GM10847 (cell line): Measurements from ENCODE around the gene AKAP7.

ENCODE experiments used
- POLR2A ChIP-seq: IDR thresholded peaks from 2 replicates; pipeline ENCODE4 v1.6.1; 2011; ENCODE audit not compliant: insufficient read length; ENCODE audit errors: extremely low read depth

The AKAP7 gene

DNA sequence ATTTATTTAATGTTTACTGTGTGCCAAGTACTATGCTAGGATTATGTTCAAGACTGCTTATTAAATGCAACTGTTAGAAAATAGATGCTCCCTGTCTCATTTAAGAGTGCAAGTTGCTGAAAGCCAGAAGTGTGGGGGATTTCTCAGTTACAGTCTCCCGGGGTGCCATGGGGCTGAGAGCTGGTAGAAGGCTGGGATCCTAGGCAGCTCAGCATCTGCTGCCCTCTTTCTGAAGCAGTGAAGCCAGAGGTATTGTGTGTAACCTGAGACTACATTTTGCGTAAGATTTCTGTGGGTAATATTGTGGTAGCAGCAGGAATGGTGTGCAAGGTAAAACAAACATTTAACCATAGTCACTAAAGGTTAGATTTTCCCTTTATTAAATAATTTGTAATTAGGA lies 120.6 kb downstream of the AKAP7 start:
- no peak for TF ChIP-seq POLR2A

DNA sequence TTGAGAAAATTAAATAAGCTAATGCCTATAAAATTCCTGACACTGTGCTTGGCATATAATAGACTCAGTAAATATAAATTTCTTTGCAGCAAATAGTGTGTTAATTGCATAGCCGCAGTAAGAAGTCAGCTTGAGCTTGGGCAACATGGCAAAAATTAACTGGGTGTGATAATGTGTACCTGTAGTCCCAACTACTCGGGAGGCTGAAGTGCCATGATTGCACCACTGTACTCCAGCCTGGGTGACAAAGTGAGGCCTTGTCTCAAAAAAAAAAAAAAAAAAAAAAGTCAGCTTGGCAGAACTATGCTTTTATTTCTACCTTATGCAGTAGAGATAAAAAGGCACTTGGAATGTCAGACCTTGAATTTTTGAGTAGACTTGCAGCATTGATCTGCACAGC lies 121.8 kb downstream of the AKAP7 start:
- TF ChIP-seq POLR2A = no peak

DNA sequence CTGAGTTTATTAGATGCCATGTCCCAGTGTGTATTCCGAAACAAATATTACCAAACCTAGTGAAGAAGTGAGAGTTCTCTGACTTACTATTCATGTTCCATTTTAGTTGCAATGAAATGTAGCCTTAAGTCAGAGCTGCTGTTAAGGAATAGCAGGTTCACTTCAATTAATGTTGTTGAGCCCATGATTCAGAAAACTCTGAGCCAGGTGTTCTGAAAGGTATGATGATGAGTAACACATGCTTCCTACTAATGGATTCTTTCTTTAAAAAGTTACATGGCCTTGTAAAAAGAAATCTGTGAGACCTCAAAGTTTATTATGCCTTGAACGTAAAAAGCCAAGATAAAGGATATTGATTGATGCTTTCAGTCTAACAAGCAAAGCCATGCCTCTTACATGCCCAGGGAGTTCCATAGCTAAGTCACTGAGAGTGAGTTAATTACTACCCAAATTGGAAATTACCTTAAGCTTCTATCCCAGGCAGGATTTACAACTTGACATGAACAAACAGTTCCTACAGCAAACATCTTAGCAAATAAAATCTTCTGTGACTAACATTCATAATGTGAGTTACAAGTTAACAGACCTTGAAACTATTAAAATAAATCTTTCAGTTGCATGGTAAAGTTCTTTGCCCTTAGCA lies 122.9 kb downstream of the AKAP7 start:
- no peak for TF ChIP-seq POLR2A

DNA sequence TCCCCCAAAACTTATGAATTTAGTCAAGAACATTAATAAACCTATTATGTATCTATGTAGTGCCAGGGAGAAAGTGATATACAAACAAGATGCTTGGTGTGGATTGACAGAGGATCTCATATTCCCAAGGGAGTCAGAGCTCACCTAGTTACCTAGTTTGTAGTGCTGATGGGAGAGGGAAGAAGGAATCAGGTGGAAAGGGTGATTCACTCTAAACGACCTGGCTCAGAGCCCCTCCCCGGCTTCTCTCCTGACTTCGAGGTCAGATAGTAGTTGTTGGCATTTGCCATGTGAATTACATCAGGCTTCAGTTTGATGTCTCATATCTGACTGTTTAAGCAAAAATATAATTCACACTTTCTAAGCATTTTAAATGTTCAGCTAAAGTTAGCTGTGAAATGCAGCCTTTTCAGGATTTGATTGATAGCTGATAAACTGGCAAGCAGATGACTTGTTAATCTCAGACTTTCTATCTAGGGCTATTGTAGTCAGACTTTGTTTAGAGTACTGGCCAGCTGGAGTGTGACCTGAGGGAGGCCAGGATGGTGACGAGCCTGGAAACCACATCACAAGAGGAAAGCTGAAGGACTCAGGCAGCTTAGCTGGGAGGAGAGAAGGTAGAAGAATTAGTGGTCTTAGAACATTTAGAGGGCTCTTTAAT lies 123.7 kb downstream of the AKAP7 start:
- TF ChIP-seq POLR2A = no peak

DNA sequence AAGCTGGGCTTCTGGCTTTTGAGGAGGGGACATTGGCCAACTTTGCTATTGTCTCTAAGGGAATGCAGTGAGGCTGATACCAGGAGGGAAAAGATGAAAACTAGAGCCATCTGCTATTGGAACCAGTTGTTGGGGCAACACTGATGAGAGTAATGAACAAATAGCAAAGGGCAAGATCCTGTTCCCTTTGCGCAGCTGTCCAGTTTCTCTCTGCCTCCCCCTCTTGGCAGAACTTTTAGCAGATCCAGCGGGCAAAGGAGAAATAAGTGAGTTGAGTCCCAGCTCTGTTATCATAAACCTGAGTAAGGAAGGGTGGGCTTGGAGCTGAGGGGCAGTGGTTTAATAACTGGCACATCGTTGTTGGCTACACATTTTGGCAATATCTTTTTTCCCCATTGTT lies 126.8 kb downstream of the AKAP7 start:
- TF ChIP-seq POLR2A = no peak

DNA sequence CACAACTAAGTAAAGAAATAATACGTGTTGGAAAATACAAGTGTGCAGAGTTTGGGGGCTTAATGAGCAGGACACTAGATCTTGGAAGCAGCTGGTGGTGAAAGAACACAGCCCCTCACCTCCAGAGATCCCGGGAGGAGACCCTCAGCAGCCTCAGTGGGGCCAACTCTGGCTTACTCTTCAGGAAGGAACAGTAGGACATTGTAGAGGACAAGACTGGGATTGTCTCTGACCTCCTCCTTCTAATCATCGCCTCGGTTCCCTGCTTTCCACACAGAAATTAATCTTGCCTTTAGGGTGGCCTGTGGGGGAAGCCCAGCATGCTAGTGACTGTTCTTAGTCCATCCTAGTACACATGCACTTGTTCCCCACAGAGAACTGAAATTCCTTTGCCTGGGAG lies 130.7 kb downstream of the AKAP7 start:
- TF ChIP-seq POLR2A = no peak

DNA sequence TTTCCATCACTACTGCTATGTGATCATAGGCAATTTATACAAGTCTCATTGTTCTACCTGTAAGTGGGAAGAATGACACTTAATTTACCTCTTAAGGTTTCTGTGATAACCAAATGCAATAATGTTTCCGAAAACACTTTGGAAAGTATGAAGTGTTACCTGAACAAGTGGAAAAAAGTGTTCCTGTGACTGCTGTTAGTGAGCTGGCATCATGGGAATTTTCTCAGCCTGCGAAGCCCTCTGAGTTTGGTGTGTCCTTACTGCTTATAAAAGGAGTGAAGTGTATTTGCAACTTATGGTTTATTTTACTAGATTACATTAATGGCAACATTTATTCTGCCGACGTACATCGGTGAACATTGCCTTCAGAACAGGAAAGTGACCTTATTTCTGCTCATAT lies 133.0 kb downstream of the AKAP7 start:
- no peak for TF ChIP-seq POLR2A

DNA sequence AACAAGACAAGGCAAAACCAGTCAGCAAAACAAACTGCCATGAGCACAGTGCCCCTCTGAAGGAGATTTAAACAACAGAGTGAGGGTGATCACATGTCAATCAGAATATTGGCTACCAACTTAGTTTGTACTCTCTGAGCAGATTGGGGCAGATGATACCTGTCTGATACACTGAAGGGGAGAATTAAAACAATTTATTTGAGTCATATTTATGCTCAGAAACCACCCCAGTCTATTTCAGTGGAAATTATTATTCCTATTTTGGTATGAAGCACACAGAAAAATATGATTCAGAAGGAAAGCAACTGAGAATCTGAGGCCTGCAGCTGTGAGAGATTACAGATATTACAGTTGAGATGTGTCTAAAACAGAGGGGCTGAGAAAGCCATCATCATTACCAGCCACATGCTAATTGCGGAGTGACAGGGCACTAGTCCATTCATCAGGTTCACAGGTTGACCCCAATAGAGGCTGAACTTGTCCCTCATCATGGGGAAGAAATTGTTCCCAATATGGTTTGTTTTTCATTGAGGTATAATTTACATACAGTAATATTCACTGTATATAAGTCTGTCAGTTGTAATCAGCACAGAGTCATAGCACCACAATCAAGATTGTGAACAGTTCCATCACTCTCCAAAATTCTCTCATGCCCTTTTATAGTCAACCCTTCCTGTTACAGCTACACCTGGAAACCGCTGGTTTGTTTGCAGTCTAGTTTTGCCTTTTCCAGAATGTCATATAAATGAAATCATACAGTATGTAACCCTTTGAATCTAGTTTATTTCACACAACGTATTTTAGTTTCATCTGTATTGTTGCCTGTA lies 134.5 kb downstream of the AKAP7 start:
- no peak for TF ChIP-seq POLR2A

DNA sequence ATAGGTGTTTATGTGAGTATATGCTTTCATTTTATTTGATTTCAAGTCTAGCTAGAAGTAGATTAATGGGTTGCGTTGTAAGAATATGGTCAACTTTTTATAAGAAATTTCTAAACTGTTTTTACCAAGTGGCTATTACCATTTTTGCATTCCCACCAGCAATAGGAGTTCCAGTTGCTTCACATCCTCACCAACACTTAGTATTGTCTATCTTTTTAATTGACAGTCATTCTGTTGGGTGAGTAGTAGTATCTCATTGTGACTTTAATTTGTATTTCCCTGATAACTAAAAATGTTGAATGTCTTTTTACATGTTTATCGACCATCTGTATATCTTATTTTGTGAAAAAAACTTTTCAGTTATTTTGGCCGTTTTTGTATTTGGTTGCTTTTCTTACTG lies 135.3 kb downstream of the AKAP7 start:
- TF ChIP-seq POLR2A = no peak

DNA sequence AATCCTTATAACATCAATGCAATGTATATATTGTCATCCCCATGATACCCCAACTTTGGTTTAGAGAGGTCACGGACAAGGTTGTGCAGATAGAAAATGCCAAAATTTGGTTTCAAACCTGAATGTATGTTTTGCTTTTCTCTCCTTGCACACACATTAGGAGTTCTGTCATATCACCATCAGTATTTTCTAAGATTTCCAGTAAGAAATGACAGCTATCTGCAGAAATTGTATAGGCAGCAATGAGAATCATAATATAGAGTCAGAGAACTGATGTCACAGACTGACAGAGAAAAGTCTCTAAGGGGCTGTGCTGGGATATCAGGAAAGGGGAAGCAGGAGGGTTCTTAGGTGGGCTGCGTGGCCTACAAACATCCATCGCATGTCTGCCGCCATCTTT lies 140.0 kb downstream of the AKAP7 start:
- no peak for TF ChIP-seq POLR2A

DNA sequence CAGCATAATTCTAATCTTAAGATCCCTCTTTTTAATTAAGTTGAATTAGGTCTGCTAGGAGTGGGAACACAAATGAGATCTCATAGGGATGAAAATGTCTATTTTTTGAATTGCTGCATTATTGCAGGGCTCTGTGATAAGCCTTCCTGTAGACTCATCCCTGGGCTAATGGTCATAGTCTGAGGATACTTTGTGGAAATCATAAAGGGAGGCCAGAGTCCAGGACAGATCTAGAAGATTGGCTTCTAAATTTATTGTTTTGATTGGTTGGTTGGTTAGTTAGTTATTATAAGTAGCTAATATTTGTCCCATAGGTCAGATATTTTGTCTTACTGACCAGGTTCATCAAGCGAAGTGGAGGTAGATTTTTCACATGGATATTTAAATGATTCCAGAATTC lies 142.3 kb downstream of the AKAP7 start:
- no peak for TF ChIP-seq POLR2A

DNA sequence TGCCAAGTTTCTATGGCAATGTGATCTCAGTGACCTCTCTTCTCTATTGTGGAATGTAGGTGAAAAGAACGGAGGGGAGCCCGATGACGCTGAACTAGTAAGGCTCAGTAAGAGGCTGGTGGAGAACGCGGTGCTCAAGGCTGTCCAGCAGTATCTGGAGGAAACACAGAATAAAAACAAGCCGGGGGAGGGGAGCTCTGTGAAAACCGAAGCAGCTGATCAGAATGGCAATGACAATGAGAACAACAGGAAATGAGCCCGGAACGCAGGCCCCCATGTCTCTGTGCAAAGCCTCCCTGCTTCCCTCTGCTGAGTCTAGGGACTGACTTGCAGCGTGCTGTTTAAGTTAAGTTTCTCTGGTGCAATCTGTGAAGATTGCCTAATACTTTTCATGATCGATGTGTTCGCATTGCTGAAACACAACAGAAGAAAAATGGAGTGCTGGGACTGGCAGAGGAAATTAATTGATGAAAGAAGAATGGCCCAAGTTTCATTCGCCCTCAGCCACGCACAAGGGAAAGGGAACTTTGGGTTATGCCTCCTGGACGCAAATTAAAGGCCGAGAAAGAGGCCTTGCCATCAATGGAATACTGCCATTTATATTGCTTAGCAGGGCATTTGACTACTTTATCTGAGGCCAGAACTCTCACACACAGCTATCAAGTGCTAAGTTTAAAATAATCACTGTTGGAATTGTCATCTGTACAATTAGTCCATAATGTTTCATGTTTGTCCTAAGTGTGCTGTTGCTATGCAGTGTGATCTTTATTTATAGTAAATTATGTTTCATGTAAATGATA lies 146.4 kb downstream of the AKAP7 start:
- TF ChIP-seq POLR2A = no peak

DNA sequence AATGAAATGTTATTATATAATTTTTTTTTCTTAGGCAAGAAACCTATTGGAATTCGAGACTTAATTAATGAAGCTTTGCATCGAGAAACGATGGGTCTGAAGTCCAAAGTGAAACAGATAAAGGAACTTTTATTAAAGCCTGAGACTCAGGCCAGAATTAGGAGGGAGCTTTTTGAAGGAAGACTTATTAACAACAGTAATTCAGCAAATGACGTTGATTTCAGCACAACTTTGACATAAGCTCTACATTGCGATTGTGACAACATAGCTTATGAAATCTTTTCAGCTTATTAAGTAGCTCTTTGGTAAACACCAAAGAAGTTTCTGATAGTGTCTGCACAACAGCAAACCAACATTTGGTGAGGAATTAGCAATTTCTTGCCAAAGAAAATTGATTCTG lies 147.1 kb downstream of the AKAP7 start:
- TF ChIP-seq POLR2A = no peak

DNA sequence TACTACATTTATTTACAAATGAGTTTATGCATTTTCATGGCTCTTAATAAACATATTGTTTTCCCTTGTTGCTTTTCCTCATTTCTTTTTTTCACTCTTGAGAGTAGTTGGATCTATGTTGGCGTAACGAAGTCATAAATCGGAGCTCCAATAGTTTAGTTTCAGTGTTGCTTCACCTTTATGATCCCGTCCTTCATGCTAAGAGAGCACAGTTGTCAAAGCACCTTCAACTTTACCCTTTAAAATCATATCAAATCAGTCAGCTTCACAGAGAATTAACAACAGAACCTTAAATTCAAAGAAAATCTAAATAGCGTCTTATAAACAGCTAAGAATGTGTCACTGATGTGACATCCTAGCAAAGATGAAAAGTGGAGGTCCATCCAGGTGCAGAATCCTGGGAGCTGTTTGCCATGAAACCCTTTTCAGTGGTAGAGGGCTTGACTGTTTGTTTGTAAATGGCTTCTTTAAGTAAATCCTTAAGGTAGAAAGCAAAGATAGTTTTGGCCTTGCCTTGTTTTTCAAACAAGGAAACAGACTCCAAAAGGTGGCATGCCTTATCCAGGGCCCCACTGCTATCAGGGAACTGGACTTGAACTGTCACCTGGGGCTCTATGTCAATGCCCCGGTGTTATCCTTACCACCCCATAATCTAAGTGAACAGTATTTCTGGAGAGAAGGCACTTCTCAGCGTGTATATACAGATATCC lies 148.4 kb downstream of the AKAP7 start:
- no peak for TF ChIP-seq POLR2A

DNA sequence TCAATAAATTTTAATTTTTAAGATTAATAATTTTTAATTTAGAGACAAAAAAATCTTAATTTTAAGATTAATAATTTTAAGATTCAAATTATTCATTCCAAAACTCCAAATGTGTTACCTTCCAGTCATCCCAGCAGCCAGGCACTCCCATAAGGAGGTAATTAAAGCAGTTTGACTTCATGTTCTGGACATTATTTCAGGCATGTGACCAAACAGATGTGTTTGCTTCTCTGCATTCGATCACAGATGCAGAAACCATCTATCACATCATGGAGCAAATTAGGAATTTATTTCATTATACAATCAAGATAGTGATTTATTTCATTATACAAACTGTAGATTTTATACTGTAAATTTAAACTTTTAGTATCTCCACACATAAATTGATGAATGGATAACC lies 150.3 kb downstream of the AKAP7 start:
- no peak for TF ChIP-seq POLR2A

DNA sequence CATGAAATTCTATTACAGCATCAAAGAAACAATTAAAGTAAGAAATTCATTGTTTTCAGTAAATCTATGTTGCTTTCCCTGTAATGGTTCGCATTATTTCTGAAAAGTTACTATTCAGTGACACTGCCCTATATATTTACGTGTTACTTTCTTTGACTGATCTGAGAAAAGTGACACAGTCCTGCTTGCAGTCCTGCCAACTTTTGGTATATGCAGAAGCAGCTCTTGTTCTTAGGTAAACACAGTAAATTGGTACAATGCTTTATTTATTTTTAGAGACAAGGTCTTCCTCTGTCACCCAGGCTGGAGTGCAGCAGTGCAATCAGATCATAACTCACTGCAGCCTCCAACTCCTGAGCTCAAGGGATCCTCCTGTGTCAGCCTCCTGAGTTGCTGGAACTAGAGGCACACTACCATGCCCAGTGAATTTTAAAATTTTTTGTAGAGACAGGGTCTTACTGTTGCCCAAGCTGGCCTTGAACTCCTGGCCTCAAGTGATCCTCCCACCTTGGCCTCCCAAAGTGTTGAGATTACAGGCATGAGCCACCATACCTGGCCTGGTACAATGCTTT lies 151.3 kb downstream of the AKAP7 start:
- TF ChIP-seq POLR2A = no peak
